D721Med (cell line): ENCODE results near the gene KRTCAP2.
"Not testable (repeated sequence)": the region's sequence is repeated elsewhere in the genome, so short reads cannot be mapped to it uniquely, and the experiment has no call there.

Experiments
- DNase-seq: peaks from one replicate; pipeline ENCODE4 v3.0.0; 2011; ENCODE audit warnings: low spot score; ENCODE audit not compliant: insufficient read length
- FAIRE-seq: peaks from 2 replicates; lab custom pipeline; 2011; peaks lifted over from hg19 to GRCh38; lab: Jason Lieb, UNC
- CTCF ChIP-seq: IDR thresholded peaks from 2 replicates; pipeline ENCODE4 v1.5.1; 2012; ENCODE audit warnings: mild to moderate bottlenecking, control low read depth; ENCODE audit not compliant: insufficient read depth; ENCODE audit errors: missing control alignments

Gene KRTCAP2

GRCh38 chr1:155172732-155173477, at the start of gene KRTCAP2:
TSS of gene KRTCAP2 (minus strand) at chr1:155173304. CDS start at chr1:155173224, 80 bp downstream.
- TF ChIP-seq CTCF: peak; percentile 99
- peak; percentile 100 for DNase-seq
- peak; percentile 61 for FAIRE-seq

- not testable (repeated sequence) for DNase-seq, FAIRE-seq
These were observed 47.3 kb upstream of the KRTCAP2 start for GRCh38 chr1:155220211-155220965.

GRCh38 chr1:155219592-155220031, 46.5 kb upstream of the KRTCAP2 start:
- TF ChIP-seq CTCF: no peak
- FAIRE-seq (no peak), DNase-seq (no peak)

- DNase-seq: peak; percentile 79
- no peak for TF ChIP-seq CTCF
- peak; percentile 25 for FAIRE-seq
These were observed 45.9 kb upstream of the KRTCAP2 start for GRCh38 chr1:155218854-155219591.

- FAIRE-seq, DNase-seq: not testable (repeated sequence)
These were observed 41.6 kb upstream of the KRTCAP2 start for GRCh38 chr1:155214702-155215101.

GRCh38 chr1:155212051-155212440, 38.9 kb upstream of the KRTCAP2 start:
- DNase-seq, FAIRE-seq: not testable (repeated sequence)

GRCh38 chr1:155211381-155212050, 38.4 kb upstream of the KRTCAP2 start:
- not testable (repeated sequence) for DNase-seq, FAIRE-seq

- no peak for DNase-seq
- TF ChIP-seq CTCF: no peak
- FAIRE-seq: no peak
These were observed 37.4 kb upstream of the KRTCAP2 start for GRCh38 chr1:155210314-155211104.
